OCI-LY3 (cell line): Measurements from ENCODE around the gene HEXIM2.

Experiments
- H2AFZ ChIP-seq: fragments of 200-600, 300-600 bp; shearing (Covaris generic); 2 replicates; pipeline ENCODE4 v1.6.0; 2014; ENCODE audit warnings: antibody characterized with exemption, low read depth, low read length
- H3K27ac ChIP-seq: fragments of 200-600, 300-600 bp; sonication (generic); 2 replicates; pipeline ENCODE4 v1.5.1; 2014; ENCODE audit warnings: mild to moderate bottlenecking, low read length, moderate library complexity, mixed read lengths
- H3K27me3 ChIP-seq: fragments of 200-600, 300-600 bp; sonication (generic); 2 replicates; pipeline ENCODE4 v1.6.1; 2014; ENCODE audit warnings: low read depth, low read length, mixed read lengths
- H3K36me3 ChIP-seq: fragments of 200-600, 300-600 bp; sonication (generic); replicated peaks from 2 replicates; pipeline ENCODE3; 2014; ENCODE audit warnings: low read depth, low read length, mixed read lengths
- H3K4me1 ChIP-seq: fragments of 300-600, 200-600 bp; sonication (generic); 2 replicates; pipeline ENCODE4 v1.6.1; 2014; ENCODE audit warnings: low read length, mixed read lengths
- H3K4me2 ChIP-seq: fragments of 200-600, 300-600 bp; sonication (generic); 2 replicates; pipeline ENCODE4 v1.6.1; 2014; ENCODE audit warnings: low read length, mixed read lengths
- H3K4me3 ChIP-seq: fragments of 300-600, 200-600 bp; sonication (generic); 2 replicates; pipeline ENCODE4 v1.5.1; 2014; ENCODE audit warnings: antibody characterized with exemption, mild to moderate bottlenecking, low read length, moderate library complexity
- H3K79me2 ChIP-seq: fragments of 300-600, 200-600 bp; shearing (Covaris generic); 2 replicates; pipeline ENCODE4 v1.6.1; 2014; ENCODE audit warnings: mild to moderate bottlenecking, low read length, mixed read lengths
- H3K9ac ChIP-seq: fragments of 300-600, 200-600 bp; shearing (Covaris generic); 2 replicates; pipeline ENCODE4 v1.6.0; 2014; ENCODE audit warnings: mild to moderate bottlenecking, low read length, moderate library complexity
- H3K9me3 ChIP-seq: fragments of 200-600, 300-600 bp; shearing (Covaris generic); 2 replicates; pipeline ENCODE4 v1.6.1; 2014; ENCODE audit warnings: low read length, mixed read lengths; ENCODE audit not compliant: insufficient read depth
- H4K20me1 ChIP-seq: fragments of 200-600, 300-600 bp; sonication (generic); 2 replicates; pipeline ENCODE4 v1.6.1; 2016; ENCODE audit warnings: low read length, mixed read lengths; ENCODE audit not compliant: insufficient read depth
- CTCF ChIP-seq: fragments of 200-600, 300-600 bp; sonication (generic); IDR thresholded peaks from 2 replicates; pipeline ENCODE4 v1.5.1; 2014; ENCODE audit warnings: antibody characterized with exemption, low read length, low read depth
- EZH2phosphoT487 ChIP-seq: fragments of 200-600 bp; shearing (Covaris generic); IDR thresholded peaks from 2 replicates; pipeline ENCODE4 v1.6.1; 2018; ENCODE audit warnings: antibody characterized with exemption, mixed run types, low read depth

The HEXIM2 gene

DNA sequence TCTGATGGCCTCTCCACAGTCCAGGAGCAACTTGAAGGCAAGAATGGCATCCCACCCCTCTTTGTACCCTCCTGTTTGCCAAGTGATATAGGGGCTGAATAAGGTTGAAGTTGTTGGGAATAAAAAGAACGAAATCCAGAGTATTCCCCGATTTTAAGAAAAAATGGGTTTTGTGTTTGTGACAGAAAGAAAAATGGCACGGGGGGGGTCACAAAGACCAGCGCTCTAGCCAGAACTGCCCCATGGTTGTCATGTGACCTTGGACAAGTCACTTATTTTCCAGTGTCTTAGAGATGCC, 15.1 kb upstream of the HEXIM2 start:
- no peaks in the 10 kb centered on the region for H3K9me3 ChIP-seq
- H3K4me2 ChIP-seq = peak overlapping the region; percentile 94
- no peak overlapping the region for H2AFZ ChIP-seq
- H3K27ac ChIP-seq = peak overlapping the region; percentile 83
- H3K4me1 ChIP-seq = peaks cover 17% of the 10 kb centered on the region
- no peaks in the 10 kb centered on the region for H3K36me3 ChIP-seq
- peak overlapping the region; percentile 79 for H3K9ac ChIP-seq
- no peaks in the 10 kb centered on the region for H3K27me3 ChIP-seq
- H4K20me1 ChIP-seq = peaks cover 10% of the 10 kb centered on the region
- peaks cover 27% of the 10 kb centered on the region for H3K79me2 ChIP-seq
- no peak for TF ChIP-seq CTCF
- TF ChIP-seq EZH2phosphoT487 = no peak
- peak overlapping the region; percentile 77 for H3K4me3 ChIP-seq

DNA sequence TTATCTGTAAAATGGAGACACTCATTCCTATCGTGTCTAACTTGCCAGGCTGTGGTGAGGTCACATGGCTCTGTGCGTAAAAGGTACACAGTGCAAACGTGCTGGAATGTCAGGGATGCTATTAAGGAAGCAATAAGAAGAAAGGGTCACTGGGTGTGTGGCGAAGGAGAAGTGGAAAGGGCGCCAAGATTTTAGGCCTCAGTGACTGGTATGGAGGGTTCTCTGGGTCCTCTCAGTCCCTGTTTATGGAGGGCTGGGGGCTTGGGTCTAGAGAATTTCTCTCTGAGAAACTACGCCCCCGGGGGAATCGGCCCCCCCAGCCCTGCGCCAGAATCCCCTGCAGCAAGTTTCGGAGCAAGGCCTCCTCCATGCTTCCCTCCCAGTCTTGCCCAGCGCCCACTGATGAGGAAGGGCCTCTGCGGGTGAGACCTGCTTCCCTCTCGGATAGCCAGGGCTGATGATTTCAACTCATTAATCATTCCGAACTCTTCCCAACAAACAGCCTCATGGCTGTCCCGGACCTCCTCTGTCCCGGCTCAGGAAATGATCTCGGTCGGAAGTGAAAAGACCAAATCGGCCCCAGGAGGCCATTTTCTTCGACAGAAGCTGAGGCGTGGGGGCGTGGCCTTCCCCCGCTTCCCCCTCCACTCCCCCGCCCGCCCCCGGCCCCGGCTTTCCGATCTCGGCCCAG, 14.6 kb upstream of the HEXIM2 start:
- peaks cover 22% of the 10 kb centered on the region for H3K4me1 ChIP-seq
- H4K20me1 ChIP-seq = peaks cover 13% of the 10 kb centered on the region
- no peaks in the 10 kb centered on the region for H3K9me3 ChIP-seq
- H2AFZ ChIP-seq = peak overlapping the region; percentile 70; the same call in 1 of the 2 replicates
- no peaks in the 10 kb centered on the region for H3K36me3 ChIP-seq
- peak overlapping the region; percentile 94 for H3K4me2 ChIP-seq
- TF ChIP-seq CTCF = no peak
- no peak for TF ChIP-seq EZH2phosphoT487
- peak overlapping the region; percentile 79 for H3K9ac ChIP-seq
- H3K27me3 ChIP-seq = no peaks in the 10 kb centered on the region
- peaks cover 27% of the 10 kb centered on the region for H3K79me2 ChIP-seq
- peak overlapping the region; percentile 77 for H3K4me3 ChIP-seq
- peak overlapping the region; percentile 83 for H3K27ac ChIP-seq

DNA sequence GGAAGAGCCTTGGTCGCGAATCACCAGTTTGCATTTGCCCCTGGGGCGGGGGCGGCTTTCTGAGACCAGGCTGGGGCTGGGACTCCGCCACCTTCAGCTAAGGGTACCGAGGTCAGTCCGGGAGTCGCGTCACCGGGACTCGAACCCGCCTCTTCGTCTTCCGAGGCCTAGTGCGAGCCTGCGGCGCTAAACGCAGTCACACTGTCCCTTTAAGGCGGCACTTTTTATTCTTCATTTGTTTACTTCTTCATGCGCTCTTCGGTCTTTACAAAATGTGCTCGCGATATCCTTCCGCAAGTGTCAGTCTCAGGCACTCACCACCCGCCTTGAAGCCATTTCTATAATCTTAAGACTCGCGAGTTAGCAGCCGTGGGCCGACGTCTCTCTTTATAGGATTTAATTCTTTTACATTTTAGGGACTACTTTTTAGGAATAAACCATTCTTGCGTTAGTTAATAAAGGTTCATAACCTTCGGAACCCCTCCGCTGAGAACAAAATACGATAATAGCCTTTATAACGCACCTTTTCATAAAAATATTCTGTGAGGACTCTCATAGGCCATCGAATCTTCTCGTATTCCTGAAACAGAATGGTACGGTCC, 14.0 kb upstream of the HEXIM2 start:
- Histone ChIP-seq H3K4me1 (peaks cover 22% of the 10 kb centered on the region), H2AFZ (peak overlapping the region; percentile 70)
- TF ChIP-seq CTCF (no peak), EZH2phosphoT487 (no peak)

GRCh38 chr17:45148183-45149036, 13.3 kb upstream of the HEXIM2 start, which contains the start of gene HEXIM1:
Gene HEXIM1 (plus strand): TSS chr17:45148475. CDS start chr17:45149191, 716 bp downstream.
- Histone ChIP-seq H3K27ac (peak within 1 kb of the TSS; percentile 83), H3K4me1 (peaks cover 22% of the 10 kb centered on the region), H3K36me3 (no peaks in the 10 kb centered on the region), H3K79me2 (peaks cover 27% of the 10 kb centered on the region), H3K4me3 (peak within 1 kb of the TSS; percentile 86), H3K9ac (peak within 1 kb of the TSS; percentile 79), H3K4me2 (peak within 1 kb of the TSS; percentile 95), H2AFZ (peak within 1 kb of the TSS; percentile 70), H3K27me3 (no peaks in the 10 kb centered on the region), H4K20me1 (peaks cover 13% of the 10 kb centered on the region), H3K9me3 (no peaks in the 10 kb centered on the region)
- no peak for TF ChIP-seq CTCF
- no peak for TF ChIP-seq EZH2phosphoT487

More for the DNA sequence above, 14.0 kb upstream of the HEXIM2 start:
- H3K4me2 ChIP-seq = peak overlapping the region; percentile 94
- H3K79me2 ChIP-seq = peaks cover 27% of the 10 kb centered on the region
- H3K27ac ChIP-seq = peak overlapping the region; percentile 83
- H3K27me3 ChIP-seq = no peaks in the 10 kb centered on the region
- H3K9ac ChIP-seq = peak overlapping the region; percentile 79
- peak overlapping the region; percentile 77 for H3K4me3 ChIP-seq
- H3K36me3 ChIP-seq = no peaks in the 10 kb centered on the region
- H3K9me3 ChIP-seq = no peaks in the 10 kb centered on the region
- H4K20me1 ChIP-seq = peaks cover 13% of the 10 kb centered on the region
